Amniotic stem cell (primary cell): Measurements from ENCODE around the gene CCDC85A.
A peak's percentile ranks its signal among the peaks of the same experiment; 100 is the strongest.

Experiments used
- DNase-seq: peaks from one replicate; lab custom pipeline; 2025; lab: John Stamatoyannopoulos, UW

Gene CCDC85A

DNA sequence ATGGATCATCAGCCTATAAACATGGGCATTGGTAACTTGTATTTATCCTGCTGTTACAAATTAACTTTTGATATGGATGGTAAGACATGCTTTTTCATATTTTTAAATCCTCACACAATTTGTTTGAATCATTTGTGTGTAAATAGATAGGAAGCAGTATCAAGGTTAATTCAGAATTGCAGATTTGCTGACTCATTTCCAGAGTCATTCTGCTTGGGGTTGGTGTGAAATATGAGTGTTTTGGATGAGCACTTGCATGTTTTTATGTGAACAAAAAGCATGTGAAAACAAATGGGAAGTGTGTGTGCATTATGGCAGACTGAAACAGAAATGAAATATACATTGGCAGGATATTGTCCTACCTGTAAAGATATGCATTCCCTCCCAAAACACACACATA is 11.8 kb downstream of the CCDC85A start:
- DNase-seq: no peak

DNA sequence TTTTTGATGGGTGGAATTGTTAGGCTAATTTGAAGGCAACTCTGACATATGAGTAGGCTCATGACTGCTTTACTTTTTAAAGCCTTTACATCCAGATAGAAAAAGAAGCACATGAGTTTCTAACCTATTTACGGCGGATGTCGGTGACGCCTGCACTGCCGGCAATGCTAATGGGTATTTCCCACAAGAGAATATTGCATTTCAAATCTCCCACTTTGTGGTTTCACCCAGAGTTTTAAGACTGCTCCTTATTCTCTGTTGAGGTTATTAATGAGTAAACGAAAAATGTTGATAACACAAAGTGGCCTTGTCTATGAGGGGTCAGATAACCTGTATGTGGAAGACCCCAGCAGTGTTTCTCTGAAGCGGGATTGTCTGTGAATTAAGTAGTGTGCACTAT is 14.0 kb downstream of the CCDC85A start:
- DNase-seq: no peak

DNA sequence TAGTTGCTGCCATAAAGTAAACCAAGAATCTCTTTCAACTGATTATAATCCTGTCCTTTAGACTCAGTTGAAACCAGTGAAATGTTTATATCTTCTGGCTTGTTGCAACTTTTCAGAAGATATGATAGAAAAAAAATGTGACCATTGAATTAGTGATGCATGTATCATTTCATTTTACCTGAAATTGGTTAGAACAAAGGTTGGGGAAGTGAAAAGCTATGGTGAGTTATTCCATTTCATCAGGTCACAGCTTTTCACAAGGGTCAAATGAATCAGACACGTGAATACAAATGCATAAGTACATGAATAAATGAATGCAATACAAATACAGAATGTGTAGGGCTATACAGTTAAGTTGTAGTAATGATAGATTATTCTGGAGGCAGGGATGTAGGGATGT is 15.1 kb downstream of the CCDC85A start:
- DNase-seq: no peak

DNA sequence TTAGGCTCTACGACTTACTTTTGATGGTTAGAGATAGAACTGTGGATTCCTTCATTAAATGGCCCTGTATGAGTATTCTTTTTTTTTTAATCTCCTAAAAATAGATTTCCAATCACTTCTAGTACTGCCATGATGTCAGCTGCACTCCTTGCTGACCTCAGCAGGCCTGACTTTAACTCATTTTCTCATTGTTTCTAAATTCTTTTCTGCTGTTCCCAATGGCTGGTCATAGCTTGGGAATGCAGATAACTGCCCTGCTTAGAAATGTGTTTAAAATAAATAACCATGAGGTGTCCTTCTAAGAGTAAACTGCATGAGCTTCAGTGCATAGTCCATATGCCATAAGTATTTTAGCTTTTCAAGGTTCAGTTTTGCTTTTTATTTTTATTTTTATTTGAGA is 15.7 kb downstream of the CCDC85A start:
- peak; percentile 64 for DNase-seq

DNA sequence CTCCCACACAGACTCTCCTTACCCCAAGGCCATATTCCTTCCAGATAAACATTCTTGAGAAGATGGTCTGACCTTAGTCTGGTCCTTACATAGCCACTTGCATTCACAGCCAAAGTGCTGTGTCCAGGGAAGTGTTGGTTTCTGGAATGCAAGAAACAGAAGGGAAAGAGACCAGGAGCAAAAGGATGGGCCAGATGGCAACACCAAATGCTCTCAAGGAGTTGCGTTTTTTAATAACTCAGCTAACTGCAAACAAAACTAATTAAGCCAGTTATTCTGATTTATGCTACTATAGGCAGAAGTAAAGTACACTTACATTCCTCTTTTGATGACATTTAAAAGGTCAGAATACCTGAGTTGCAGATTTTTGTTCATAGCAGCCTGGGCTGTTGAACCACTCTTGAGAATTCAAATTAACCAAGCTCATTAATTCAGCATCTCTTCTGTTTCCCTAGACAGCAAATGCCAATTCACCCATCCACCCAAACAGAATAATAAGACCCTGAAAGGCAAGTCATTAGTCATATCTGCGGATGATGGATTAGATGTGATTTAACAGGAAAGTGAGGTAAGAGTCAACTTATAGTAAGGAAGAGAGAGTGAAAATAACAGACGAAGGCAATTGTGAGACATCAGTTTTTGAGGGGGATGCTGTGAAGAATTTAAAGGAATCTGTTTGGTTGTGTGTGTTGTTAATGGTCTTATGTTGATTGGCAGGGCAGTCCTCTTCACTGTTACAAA is 18.8 kb downstream of the CCDC85A start:
- DNase-seq: no peak

DNA sequence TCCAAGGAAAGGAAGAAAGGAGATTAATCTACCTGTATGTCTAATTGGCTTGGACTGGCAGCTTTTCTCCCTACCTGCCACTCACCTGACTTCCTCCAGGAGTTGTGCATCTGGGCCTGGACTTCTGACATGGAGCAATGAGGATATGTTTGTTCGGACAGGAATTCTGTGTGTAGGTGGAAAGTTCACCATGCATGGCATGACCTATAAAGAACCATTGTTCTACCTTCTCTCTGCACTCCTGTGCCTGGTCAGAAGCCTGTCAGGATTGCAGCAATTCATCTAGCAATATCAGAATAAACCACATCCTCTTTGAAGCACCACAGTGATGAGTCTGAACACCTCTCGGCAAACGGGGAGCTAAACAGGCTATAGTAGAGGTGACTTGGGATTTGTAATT is 20.8 kb downstream of the CCDC85A start:
- DNase-seq: no peak

DNA sequence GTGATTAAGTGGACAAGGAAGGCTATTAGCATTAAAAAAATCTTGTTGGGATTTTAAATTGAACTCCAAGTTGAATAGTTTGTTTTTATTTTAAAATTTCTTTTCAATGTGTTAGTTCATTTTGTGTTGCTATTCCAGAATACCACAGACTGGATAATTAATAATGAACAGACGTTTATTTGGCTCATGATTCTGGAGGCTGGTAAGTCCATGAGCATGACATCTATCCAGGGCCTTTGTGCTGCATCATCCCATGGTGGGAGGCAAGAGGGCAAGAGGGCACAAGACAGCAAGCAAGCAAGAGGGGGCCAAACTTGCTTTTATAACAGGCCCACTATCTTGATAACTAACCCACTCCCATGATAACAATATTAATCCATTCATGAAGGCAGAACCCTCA is 22.5 kb downstream of the CCDC85A start:
- DNase-seq: no peak

DNA sequence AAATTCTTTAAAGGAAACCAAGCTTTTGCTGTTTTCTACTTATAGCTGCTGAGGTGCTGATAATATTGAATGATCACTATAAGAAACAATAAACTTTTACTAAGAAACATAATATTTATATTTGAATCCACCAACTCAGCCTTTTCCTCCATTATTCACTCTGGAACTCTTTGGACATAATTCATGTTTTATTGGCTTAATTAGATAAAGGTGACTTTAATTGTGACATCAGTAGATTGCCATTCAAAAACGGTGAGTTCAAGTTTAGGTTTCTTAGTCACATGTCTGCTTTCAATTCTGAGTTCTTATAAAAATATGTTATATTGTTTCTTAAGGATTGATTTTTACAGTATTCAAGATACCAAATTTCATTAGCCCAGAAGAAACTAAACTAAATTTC is 24.0 kb downstream of the CCDC85A start:
- DNase-seq: no peak

DNA sequence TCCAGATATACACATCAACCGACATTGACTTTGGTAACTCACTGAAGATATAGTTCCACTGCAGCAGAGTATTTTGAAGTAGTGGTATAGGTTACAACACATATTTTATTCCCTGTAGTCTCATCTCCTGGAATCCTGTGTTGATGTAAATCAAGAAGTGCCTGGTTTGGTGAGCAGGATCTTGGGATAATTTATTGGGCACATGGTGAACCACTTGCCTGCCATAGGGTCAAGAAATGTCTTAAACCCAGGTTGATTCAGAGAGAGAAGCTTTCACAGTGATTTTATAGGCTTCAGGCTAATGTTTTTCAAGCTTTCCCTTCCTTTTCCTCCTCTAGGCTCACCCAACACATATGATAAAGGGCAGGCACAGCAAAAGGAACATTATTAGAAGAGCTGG is 24.6 kb downstream of the CCDC85A start:
- DNase-seq: no peak

DNA sequence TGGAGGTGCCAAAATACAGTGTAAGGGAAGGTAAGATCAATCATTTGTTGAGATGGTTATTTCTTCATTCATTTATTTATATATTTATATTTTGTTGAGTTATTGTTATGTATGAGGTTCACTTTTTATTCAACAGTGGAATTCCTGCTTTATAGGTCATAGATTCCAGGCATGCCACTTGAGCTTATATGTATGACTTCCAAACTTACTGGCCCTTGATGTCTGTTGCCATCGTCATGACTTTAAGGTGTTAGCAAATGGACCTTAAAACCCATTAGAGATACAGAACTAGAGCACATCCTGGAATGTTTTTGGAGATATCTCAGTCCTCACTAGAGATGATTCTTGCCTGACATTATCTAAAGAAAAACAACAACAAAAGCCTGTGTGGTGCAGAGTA is 25.9 kb downstream of the CCDC85A start:
- no peak for DNase-seq

DNA sequence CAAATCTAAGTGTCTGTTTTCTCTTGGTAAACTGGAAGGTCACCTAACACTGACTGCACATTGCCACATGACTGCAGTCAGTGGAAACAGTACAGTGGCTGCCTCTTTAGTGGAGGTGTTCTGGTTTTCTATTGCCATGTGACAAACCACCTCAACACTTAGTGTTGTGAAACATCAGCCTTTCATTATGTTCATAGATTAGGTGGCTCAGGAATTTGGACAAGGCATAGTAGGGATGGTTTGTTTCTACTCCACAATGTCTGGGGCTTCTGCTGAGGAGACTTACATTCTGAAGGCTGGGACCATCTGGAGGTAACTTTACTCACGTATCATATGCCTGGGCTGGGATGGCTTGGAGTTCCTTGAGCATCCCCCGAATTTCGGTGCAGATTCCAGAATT is 26.5 kb downstream of the CCDC85A start:
- no peak for DNase-seq

DNA sequence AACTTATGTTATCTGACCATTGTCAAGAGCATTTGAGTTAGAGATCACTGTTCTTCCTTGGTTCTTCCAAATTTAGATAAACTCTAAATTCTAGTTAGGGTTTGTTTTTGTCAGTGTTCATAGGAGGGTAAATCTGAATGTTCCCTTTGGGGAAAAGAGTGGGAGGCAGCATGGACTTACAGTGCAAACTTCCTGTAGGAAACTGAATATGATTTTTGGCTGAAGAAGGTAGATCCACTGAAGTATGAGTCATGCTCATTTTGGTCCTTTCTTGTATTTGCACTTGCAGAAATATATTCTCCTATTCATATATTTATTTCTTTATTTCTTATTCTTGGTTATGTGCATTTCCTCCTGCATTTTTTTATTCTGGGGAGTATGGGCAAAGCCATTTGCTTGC is 27.3 kb downstream of the CCDC85A start:
- DNase-seq: no peak

DNA sequence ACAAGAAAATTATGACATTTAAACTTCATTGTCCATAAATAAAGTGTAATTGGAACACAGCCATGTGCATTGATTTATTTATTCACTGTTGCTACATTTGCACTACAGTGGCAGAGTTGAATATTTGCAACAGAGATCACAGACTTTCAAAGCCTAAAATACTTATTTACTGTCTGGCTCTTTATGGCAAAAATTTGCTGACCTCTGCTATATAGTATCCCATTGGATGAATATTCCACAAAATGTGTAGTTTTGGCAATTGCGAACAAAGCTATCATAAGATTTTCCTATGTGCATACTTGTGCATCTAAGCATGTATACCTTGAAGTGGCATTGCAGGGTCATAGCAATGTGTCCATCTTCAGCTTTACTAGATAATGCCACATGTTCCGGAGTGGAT is 32.1 kb downstream of the CCDC85A start:
- no peak for DNase-seq

DNA sequence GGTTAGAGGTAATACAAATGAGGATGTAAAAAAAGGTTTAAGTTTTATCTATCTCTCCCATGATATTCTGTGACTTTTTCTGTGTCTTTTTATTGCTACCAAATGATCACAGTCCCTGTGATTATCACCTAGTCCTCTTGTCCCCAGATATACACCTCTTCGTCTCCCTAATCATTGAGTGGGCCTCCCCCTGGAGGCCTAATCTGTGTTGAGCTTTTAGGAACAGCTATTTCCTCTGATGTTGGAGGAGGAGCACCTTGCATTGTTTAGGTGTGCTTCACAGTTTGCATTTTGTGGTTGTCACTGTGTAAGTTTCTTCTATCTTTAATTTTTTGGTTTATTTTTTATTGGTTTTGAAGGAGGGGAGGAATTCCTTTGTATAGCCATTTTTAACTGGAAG is 33.3 kb downstream of the CCDC85A start:
- DNase-seq: no peak

DNA sequence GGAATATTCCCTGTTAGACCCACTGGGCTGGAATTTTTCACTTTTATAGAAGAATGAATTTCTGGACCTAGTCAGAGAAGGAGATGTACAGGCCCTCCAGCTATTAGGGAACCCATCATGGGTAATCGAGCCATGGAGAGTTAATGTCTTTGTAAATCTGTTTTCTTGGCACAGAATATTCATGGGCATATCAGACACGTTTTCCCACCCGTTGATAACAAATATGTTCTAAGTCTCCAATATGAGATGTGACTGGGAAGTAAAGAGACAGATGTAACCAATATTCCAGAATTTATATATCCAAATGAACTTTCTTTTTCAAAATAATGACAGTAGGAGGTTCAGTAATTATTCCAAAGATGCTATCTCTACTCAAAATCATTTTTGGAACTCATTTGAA is 38.7 kb downstream of the CCDC85A start:
- DNase-seq: no peak

DNA sequence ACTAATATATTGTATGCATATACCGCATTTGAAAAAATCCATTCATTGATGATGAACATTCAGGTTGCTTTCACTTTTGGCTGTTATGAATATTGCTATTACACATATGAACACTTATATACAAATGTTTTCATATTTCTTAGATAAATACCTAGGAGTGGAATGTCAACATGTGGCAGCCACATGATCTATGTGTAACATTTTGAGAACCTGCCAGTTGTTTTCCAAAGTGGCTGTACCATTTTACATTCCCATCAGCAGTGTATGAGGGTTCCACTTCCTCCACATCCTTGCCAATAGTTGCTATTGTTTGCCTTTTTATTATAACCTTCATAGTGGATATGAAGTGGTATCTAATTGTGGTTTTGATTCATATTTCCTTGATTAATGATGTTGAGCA is 40.5 kb downstream of the CCDC85A start:
- no peak for DNase-seq

DNA sequence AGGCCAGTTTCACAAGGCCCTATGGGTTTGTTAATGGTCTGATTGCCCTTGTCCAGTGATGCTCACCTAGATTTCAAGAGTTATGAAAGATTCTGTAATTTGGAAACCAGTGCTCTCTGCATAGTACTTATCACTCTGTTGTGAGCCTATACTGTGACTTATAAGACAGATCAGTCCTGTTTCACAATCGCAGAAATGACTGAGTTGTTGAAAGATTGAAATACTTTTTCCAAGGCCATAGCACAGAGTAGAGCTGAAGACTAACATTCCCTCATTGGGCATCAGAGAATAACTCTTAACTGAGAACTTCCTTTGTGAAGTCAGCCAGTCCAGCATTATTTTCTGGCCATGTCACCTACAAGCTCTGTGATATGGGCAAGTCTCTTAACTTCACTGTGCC is 44.0 kb downstream of the CCDC85A start:
- DNase-seq: no peak

DNA sequence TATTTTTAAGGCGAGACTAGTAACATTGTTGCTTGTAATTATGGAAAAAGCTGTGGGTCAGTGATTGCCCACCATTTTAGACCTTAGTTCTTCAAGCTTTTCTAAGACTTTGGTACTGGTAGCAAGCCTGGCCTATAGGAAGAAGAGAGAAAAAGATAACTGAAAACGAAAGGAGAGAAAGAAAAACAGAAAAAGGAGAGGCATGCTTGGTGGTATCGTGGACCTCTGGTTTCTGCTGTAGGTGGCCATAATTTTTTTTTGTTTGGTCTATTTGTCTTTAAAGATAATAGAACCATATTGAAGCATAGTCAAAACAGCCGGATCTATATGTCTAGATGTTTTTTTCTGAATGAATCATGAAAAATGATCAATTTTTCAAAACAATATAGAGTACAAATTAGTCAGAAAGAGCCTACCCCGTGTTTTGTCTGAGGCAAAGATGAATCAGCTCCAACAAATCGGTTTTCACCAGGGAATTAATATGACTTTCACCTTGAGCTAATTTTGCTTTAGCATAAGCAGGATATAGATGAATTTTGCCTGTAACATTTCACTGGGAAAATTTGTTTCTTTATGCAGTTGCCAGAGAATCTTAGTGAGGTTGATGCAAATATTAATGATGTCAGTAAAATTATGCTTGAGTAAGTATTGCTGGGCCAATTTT is 45.7 kb downstream of the CCDC85A start:
- DNase-seq: no peak

DNA sequence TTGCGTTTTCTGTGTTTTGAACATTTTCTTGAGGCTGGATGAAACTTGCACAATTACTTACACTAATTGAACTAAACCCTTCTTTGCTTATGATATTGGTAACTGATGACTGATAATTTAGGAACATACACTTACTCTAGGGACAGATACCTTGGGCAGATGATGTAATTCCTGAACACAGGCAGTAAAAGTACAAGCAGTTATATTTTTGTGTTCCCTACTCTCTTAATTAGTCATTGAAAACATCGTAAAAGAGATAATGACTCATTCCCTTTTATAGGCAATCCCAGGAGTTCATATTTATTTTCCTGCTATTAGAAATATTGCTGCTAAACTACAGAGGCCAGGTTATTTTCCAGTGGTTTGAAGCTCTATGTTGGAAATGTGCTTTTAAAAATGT is 46.4 kb downstream of the CCDC85A start:
- no peak for DNase-seq

DNA sequence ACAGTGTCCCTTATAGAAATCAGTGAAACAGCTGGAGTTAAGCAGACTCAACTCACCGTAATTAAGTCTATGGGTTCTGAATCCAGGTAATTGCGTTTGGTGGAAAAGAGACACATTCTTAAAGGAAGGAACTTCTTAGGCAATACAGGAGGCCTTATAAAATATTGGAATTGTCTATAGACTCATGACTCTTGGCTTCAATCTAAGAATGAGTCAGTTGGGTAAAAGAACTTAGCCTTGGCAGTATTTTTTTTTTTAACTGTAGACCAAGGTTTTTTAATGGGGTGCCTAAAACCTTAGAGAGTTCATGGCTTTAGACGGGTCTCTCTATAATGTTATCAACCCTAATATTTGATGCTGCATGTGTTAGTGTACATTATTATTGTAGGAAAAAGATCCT is 47.6 kb downstream of the CCDC85A start:
- no peak for DNase-seq

DNA sequence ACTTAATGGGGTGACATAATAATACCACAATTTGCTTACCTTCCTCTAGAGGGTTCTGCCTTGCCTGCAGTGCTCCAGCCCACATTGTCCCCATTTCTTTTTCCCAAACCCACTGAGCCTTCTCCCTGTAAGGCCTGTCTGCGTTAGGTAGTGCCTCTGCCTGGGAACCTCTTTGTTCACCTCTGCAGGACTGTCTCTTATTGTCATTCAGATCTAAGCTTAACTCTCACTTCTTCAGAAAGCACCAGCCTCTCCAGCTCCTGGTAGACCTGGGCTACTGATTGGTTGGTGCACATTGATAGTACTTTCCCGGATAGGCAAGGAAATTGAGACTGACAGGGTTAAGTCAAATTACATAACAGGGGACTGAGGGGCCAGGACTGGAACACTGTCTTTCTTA is 49.1 kb downstream of the CCDC85A start:
- no peak for DNase-seq

DNA sequence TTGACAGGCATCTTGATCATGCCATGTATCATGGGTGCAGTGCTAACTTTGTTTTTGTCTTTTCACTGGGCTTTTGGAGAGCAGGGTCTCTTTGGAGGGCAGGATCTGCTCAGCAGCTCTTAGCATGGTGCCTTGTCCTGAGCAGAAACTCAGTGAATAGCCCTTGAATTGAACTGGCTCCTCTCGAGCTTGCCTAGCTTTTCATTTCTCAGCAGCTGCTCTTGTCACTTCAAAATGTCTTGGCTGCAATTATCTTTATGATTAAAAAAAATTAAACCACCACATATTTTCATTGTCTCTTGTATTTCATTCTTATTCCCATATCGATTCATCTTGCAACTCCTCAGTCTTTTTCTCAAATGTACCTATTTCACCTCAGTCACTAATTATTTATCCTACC is 50.5 kb downstream of the CCDC85A start:
- no peak for DNase-seq

DNA sequence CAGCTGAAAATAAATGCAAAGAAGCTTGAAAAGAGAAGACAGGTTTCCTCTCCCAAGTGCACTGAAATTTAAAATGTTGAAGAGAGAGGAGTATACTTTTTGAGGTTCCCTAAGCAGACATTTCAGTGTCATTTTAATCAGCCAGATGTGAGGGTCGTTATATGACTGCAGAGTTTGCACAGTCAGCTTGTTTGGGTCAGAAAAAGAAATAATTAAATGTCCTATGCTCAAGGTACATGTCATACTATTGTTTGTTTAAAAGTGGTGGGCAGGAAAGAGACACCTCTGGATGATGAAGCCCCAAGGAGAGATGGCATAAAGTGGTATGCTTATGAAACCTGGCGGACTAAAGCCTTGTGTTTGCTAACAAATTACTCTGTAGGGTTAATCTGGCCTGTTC is 55.2 kb downstream of the CCDC85A start:
- DNase-seq: no peak

DNA sequence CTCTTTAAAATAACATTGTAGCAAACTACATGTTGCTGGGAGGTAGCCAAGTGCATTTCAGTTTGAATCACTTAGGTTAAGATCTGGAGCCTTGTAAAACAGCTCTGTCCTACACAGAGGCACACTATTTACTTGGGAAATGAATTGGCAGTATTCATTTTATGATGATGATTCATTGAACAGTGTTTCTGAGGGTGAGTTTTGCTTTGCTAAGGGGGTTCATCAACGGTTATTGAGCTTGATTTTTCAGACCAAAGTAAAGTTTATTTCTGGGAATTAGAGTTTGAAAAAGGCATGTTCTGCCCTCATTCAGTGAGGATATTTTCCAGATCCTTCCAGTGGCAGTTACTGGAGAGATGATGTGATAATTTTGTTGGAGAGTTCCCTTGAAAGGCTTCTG is 55.6 kb downstream of the CCDC85A start:
- no peak for DNase-seq
